ENCODE data around the gene C1orf167.

DNA sequence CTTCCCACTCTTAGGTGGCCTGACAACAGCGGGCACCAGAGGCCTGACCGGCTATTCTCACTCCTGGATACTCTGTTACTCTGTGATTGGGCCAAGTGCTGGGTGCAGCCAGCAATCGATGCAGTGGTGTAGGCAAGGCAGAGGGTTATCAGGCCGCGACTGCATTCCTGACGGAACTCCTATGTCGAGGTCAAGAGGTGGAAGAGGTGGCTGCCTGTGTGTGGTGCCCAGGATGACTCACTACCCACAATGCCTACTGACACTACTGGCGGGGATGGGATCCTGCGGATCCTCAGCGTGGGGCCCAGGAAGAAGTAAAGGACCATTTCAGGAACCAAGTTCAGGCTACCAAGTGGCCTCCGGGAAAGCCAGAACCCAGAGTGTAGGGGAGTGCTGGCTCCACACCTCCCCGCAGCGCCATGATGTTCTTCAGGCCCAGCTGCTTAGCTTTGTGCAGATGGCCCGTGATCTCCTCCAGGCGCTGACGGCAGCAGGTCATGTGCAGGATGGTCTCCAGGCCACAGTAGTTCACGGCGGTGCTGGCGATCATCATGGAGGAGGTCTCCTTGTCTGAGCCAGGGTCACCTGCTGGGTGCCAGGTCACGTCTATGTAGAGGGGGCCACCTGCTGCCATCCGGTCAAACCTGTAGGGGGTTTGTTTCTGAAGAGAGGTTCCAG, 38.9 kb downstream of the C1orf167 start:
- TF ChIP-seq CTCF (conservative IDR thresholded peaks at IDR 0.05; ENCODE audit: low read depth in 2 of 2) (no peak), POLR2AphosphoS5 (IDR thresholded peaks at IDR 0.05; ENCODE audit: low read depth) (no peak)
